ENCODE results near the gene ARHGEF26.

ARHGEF26 gene

GRCh38 chr3:154168998-154169795, 48.0 kb downstream of the ARHGEF26 start:
- no peak for DNase-seq

GRCh38 chr3:154169796-154170110, 48.6 kb downstream of the ARHGEF26 start:
- no peak for DNase-seq

- DNase-seq = no peak
These were observed 49.1 kb downstream of the ARHGEF26 start for GRCh38 chr3:154170300-154170699.

- no peak for DNase-seq
These were observed 53.9 kb downstream of the ARHGEF26 start for GRCh38 chr3:154175041-154175440.

- DNase-seq = no peak
These were observed 54.8 kb downstream of the ARHGEF26 start for GRCh38 chr3:154176036-154176435.

- DNase-seq = no peak
These were observed 56.2 kb downstream of the ARHGEF26 start for GRCh38 chr3:154177406-154177805.

- no peak for DNase-seq
These were observed 57.0 kb downstream of the ARHGEF26 start for GRCh38 chr3:154178172-154178571.

- no peak for DNase-seq
These were observed 59.9 kb downstream of the ARHGEF26 start for GRCh38 chr3:154180836-154181691.

GRCh38 chr3:154182322-154182922, 61.2 kb downstream of the ARHGEF26 start:
- DNase-seq = no peak

- no peak for DNase-seq
These were observed 61.8 kb downstream of the ARHGEF26 start for GRCh38 chr3:154182975-154183374.

- DNase-seq = no peak
These were observed 63.4 kb downstream of the ARHGEF26 start for GRCh38 chr3:154184582-154184981.

GRCh38 chr3:154188437-154188836, 67.2 kb downstream of the ARHGEF26 start:
- DNase-seq = no peak

GRCh38 chr3:154188846-154189245, 67.7 kb downstream of the ARHGEF26 start:
- no peak for DNase-seq

- no peak for DNase-seq
These were observed 70.3 kb downstream of the ARHGEF26 start for GRCh38 chr3:154191520-154191919.

- no peak for DNase-seq
These were observed 71.0 kb downstream of the ARHGEF26 start for GRCh38 chr3:154192225-154192624.

- no peak for DNase-seq
These were observed 71.9 kb downstream of the ARHGEF26 start for GRCh38 chr3:154193000-154193615.

GRCh38 chr3:154194877-154195276, 73.7 kb downstream of the ARHGEF26 start:
- DNase-seq = no peak

GRCh38 chr3:154195620-154196356, 74.6 kb downstream of the ARHGEF26 start:
- no peak for DNase-seq

GRCh38 chr3:154197751-154198150, 76.6 kb downstream of the ARHGEF26 start:
- no peak for DNase-seq

GRCh38 chr3:154209499-154209898, 88.3 kb downstream of the ARHGEF26 start:
- no peak for DNase-seq

- DNase-seq = no peak
These were observed 89.8 kb downstream of the ARHGEF26 start for GRCh38 chr3:154210986-154211385.

GRCh38 chr3:154214306-154214705, 93.1 kb downstream of the ARHGEF26 start:
- no peak for DNase-seq

GRCh38 chr3:154217671-154218070, 96.5 kb downstream of the ARHGEF26 start:
- DNase-seq = no peak
